Stimulated activated CD4-positive, alpha-beta T cell treated with anti-CD3 and anti-CD28 coated beads, Interleukin-12 subunit alpha, Interleukin-12 subunit beta, amount 100 ng/mL, for 24 hours (primary cell): ENCODE results near the gene TRIM38.
"Not testable (repeated sequence)": the region's sequence is repeated elsewhere in the genome, so short reads cannot be mapped to it uniquely, and the experiment has no call there.

Source experiments
- DNase-seq, 2 experiments: peaks; one replicate each; pipeline ENCODE4 v3.0.0-alpha.2; 2020; ENCODE audit warnings: low read depth in 2 of 2

The TRIM38 gene, protein sequence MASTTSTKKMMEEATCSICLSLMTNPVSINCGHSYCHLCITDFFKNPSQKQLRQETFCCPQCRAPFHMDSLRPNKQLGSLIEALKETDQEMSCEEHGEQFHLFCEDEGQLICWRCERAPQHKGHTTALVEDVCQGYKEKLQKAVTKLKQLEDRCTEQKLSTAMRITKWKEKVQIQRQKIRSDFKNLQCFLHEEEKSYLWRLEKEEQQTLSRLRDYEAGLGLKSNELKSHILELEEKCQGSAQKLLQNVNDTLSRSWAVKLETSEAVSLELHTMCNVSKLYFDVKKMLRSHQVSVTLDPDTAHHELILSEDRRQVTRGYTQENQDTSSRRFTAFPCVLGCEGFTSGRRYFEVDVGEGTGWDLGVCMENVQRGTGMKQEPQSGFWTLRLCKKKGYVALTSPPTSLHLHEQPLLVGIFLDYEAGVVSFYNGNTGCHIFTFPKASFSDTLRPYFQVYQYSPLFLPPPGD

GRCh38 chr6:25962149-25963127 is at the start of gene TRIM38:
Gene TRIM38, plus strand, starts transcription at chr6:25962802. Its CDS starts 3,721 bp downstream, at chr6:25966523.
- DNase-seq, result peak; percentile 50 to 51

DNA sequence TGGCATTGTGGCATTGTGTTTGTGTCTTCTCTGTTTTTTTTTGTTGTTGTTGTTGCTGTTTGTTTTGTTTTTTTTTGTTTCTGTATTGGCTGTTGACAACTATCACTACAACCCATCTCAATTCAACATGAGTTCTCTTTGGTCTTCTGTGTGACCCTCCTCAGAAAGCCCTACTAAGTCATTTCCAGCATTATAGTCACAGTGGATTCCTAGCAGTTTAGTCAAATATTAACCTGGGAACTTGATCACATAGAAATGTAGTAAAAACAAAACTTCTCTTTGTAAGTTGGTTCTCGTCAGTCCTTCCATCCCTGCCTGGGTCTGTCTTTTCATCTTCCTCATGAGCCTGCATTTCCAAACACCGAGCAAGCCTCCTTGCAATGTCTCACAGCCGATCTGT is 48.9 kb upstream of the TRIM38 start:
- DNase-seq, result no peak

- DNase-seq, result no peak
These were observed 46.3 kb upstream of the TRIM38 start for GRCh38 chr6:25916330-25916729.

DNA sequence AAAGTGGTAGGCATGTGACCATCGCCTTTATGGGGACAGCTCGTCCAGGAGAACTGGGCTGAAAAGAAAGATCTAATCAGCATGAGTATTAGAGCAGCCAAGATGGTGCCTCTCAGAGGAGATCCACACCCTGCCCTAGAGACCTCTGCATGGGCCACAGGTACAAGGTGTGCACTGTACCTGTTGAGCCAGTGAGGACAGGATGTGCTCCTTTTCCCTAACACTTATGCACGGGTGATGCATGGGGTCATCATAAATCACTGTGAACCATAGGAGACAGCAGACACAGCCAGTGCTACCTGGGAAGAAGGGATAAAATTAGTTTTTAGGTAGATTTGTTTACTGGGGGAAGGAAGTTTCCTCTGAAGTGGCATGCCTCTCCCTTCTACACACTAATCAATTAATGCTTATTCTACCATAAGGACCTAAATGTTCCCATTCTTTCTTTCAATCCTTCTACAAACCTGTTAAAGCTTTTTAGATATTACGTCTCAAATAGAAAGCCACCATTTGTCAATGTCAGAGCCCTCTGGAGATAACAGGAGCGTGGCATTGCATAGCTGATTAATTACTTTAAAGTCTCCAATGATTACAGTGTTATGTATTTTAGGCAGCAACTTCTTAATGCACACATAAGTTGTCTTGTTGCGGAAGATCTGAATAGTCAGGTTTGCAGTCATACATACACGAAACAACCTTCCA is 45.7 kb upstream of the TRIM38 start:
- DNase-seq, result no peak

DNA sequence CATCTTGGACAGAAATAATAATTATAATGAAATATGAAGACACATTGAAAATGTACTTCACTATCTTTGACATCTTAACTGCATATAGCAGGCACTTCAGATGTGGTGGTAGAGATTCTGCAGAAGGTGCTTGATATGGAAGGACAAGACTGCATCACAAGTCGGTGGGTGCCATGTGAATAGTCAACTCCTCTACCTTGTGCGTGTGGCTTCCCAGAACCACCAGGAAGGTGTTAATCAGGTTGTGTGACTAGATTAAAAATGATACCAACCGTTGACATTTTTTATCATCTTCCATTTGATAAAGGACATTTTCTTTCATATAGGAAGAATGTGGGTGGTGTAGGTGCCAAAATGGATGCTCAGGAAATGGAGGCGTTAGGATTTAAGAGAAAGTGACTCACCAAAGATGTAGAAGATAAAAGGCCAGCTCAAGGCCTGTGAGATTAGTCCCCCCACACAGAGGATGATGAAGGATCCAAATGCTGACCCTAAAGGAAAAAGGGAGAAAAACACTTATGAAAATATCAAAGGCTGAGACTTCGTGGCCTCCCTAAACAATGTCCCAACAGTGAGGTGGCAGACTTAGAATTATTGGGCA is 44.4 kb upstream of the TRIM38 start:
- peak in 1 of 2 experiments; percentile 16 for DNase-seq

GRCh38 chr6:25919657-25920056 is 42.9 kb upstream of the TRIM38 start:
- DNase-seq, result no peak

DNA sequence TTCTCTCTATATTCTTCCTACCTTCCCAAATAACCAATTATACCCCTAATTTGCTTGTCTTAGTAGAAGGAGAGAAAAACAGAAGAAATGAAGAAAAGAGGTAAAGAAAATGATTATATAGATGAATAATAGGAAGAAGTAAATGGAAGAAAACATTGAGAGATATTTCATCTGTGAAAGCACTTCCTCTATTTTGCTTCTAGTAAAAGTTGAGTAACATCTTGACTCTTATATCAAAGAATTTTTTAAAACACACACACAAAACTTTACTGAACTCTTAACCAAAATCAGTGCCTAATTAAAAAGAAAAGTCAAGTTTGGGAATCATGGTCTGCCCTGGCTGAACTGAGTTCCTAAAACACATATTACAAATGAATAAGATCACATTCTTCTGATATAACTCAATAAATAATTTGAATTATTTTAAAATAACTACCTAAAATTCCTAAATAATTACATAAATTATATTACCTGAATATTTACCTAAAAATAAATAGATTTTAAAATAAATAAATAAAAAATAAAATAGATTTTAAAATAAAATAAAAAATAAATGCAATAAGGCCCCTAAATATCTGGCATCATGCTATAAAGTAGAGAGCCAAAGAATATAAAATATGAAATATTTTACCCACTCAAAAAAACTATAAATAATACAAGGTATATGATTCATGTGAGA is 40.9 kb upstream of the TRIM38 start:
- no peak for DNase-seq

DNA sequence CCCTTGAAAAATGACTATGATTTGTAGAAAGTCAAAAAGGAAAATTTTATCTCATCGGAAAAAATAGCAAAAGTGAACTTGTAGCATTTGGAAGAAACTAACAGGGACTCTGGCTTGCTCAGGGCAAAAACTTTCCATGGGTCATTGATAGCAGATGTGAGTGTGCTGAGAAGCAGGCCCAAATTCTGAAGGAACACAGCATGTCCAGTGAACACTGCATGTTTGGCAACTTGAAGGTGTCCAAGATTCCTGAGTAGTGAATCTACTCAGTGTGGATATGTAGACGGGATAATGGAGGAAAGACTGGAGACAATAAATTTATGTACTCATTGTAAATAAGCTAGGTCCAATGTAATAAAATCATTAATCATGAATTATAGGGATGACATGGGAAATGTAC is 40.3 kb upstream of the TRIM38 start:
- DNase-seq, result no peak

- no peak for DNase-seq
These were observed 36.7 kb upstream of the TRIM38 start for GRCh38 chr6:25925876-25926275.

DNA sequence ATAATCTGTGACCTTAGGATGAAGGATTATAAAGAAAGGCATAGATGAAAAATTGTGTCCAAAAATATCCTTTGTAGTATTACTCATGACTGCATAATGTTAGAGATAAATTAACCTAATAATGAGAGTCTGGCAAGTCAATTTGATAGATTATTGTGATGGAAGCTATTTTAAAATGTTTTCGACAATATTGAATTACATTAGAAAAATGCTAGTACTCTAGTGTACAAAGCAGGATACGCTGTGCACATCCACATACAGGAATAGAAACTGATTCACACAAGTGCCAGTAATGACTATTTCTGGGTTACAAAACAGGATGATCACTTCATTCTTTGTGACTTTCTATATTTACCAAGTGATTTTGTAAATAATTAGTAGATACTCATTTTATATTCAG is 35.4 kb upstream of the TRIM38 start:
- DNase-seq, result no peak

- DNase-seq, result no peak
These were observed 34.8 kb upstream of the TRIM38 start for GRCh38 chr6:25927756-25928216.

DNA sequence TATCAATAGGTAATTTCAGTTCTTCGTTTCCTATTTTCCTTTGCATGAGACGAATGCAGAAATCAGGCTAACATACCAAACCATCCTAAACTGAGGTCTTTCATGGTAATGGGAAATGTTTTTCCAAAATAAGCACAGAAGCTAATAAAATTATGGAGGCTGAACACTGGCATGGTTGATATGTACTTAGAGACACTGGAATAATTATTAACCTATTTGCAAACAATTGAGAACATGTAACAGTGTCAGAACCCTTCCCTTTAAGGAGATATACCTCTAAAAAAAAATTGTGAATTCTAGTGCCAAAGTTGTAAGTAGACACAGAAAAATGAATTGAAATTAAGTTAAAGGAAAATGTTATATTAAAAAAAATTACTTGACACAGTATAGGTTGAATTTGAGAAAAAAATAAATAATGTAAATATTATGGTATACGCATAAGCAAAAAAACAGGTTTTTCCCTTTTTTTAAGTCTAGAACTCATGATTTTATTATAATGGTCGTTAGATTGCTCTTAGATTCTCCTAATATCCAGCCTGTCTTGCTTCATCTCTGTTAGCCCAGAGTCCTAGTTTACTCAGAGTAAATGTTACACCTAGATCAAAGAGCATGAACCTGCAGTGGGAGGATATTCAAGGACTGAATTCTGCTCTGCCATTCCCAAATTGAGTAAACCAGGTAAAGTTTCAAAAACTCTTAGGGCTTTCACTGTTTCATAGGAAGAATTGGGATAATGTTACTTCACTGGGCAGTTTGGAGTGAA is 33.9 kb upstream of the TRIM38 start:
- no peak for DNase-seq

DNA sequence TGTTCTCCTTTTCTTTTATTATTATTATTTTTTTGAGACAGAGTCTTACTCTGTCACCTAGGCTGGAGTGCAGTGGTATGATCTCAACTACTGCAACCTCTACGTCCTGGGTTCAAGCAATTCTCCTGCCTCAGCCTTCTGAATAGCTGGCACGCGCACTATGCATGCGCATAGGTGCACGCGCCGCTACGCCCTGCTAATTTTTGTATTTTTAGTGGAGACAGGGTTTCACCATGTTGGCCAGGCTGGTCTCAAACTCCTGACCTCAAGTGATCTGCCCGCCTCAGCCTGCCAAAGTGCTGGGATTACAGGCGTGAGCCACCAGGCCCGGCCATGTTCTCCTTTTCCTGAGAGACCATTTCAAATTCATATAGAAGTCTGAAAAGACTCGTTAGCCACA is 32.8 kb upstream of the TRIM38 start:
- DNase-seq, result not testable (repeated sequence)

- DNase-seq, result no peak
These were observed 31.8 kb upstream of the TRIM38 start, which contains the start of gene SLC17A2 for GRCh38 chr6:25930532-25931410. Gene SLC17A2, minus strand, starts transcription at chr6:25930691. Its CDS starts 4,895 bp downstream, at chr6:25925796.

GRCh38 chr6:25931411-25931709 is 31.2 kb upstream of the TRIM38 start:
- DNase-seq, result no peak

DNA sequence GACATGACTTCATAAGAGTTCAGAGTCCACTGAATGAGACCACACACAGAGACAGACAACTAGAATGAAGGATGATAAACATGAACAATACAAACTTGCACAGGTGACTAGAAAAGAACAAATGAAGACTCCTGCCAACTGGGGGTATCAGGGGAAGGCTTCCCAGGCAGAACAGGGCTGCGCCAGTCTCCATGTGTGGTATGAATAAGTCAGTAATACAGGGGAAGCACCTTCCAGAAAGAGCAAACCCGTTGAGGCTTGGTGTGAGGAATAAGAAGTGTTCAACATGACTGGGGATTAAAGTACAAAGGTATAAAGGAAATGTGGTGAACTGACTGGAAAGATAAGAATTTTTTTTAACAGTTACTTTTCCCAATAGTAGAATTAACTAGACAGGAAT is 28.4 kb upstream of the TRIM38 start:
- no peak for DNase-seq

- DNase-seq, result no peak
These were observed 27.8 kb upstream of the TRIM38 start for GRCh38 chr6:25934735-25935313.

DNA sequence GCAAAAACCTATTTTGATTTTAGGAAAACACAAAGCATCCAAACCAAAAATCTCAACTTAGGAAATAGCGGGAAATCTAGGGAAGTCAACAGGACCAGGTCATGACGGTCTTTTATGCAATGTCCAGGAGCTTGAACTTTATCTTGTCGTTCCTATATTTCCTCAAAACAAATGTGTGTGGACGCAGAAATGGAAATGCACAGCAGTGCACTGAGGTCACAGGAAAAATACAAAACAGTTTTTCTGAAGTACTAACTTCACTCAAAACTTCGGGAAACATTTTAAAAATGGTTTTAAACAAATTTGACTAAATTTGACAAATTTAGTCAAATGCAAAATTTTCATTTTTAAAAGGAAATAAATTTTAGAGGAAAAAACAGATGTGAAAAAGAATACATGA is 26.6 kb upstream of the TRIM38 start:
- no peak for DNase-seq

- no peak for DNase-seq
These were observed 23.0 kb upstream of the TRIM38 start for GRCh38 chr6:25939593-25939992.
